Measurements from ENCODE around the gene SPATA18.

DNA sequence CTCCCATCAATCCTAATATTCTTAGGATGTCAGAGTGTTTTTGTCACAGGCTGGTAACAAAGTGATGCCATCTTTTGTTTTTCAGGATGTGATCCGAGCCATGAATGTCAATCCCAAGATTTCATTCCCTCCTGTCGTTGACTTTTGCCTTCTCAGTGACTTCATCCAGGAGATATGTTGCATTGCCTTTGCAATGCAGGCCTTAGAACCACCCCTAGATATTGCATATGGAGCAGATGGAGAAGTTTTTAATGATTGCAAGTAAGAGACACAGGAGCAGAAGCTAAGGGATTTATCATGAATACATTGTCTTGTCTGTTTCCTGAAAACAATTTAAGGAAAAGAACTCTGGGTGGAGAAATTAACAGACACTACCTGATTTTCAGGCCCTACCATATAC is 28.6 kb downstream of the SPATA18 start:
- TF ChIP-seq, protein P1, sequence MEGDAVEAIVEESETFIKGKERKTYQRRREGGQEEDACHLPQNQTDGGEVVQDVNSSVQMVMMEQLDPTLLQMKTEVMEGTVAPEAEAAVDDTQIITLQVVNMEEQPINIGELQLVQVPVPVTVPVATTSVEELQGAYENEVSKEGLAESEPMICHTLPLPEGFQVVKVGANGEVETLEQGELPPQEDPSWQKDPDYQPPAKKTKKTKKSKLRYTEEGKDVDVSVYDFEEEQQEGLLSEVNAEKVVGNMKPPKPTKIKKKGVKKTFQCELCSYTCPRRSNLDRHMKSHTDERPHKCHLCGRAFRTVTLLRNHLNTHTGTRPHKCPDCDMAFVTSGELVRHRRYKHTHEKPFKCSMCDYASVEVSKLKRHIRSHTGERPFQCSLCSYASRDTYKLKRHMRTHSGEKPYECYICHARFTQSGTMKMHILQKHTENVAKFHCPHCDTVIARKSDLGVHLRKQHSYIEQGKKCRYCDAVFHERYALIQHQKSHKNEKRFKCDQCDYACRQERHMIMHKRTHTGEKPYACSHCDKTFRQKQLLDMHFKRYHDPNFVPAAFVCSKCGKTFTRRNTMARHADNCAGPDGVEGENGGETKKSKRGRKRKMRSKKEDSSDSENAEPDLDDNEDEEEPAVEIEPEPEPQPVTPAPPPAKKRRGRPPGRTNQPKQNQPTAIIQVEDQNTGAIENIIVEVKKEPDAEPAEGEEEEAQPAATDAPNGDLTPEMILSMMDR (tag by site-specific recombination; IDR thresholded peaks at IDR 0.05), result no peak
- no peak for TF ChIP-seq ZNF132 (tag by site-specific recombination; IDR thresholded peaks at IDR 0.05; ENCODE audit: borderline replicate concordance)
- no peak for TF ChIP-seq ZNF292 (tag by site-specific recombination; IDR thresholded peaks at IDR 0.05; ENCODE audit: borderline replicate concordance, low read depth)

All from HEK293 (cell line).